ENCODE measurements around the gene SNAP23.

GRCh38 chr15:42510258-42511006 is 15.0 kb downstream of the SNAP23 start:
- no peak for TF ChIP-seq EP300 (conservative IDR thresholded peaks at IDR 0.05; ENCODE audit: poor library complexity, severe bottlenecking)
- TF ChIP-seq POLR2AphosphoS5 (IDR thresholded peaks at IDR 0.05): no peak
- no peak for TF ChIP-seq REST (IDR thresholded peaks at IDR 0.05; ENCODE audit: borderline replicate concordance)
- TF ChIP-seq CTCF (IDR thresholded peaks at IDR 0.05; ENCODE audit: poor library complexity, severe bottlenecking): no peak
- TF ChIP-seq EZH2 (IDR thresholded peaks at IDR 0.05; ENCODE audit: borderline replicate concordance, insufficient read depth, low read length, poor library complexity, severe bottlenecking): no peak
- TF ChIP-seq TAF1 (IDR thresholded peaks at IDR 0.05; ENCODE audit: low read depth): no peak
- TF ChIP-seq MXI1 (conservative IDR thresholded peaks at IDR 0.05; ENCODE audit: poor library complexity, severe bottlenecking): no peak
